ENCODE measurements around the gene UBE2B. TPM values are rescaled to one million over a fixed set of nuclear protein-coding genes. Genes with fewer than 3 reads are reported as not detected.

UBE2B gene
- polyA plus RNA-seq, 3 donors, result 30.6 to 68.6 (median 43.4) TPM

DNA sequence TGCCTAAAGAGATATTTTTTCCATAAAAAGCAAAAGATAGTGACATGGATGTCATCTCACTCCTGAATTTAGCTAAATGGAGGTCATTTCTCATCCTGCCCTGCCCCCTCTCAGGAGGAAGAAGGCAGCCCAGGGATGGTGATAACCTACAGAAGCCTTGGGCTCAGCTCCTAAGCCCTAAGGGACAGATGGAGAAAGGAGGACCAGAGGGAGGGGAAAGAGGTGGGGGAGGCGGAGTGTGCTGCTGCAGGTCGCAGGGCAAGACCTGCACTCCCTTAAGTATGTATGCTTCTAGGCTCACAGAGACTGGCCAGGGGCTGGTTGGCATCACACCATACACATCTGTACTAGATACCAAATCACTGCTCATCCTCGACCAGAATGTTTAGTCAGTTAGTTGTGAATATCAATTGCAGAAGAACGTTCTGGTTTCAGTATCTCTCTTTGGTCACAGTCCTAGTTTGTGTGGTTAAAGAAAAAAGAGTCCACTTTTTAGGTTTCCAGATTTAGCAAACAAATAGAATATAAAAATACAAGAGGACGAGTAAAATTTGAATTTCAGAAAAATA, 58.7 kb downstream of the UBE2B start:
- Histone ChIP-seq H3K9ac (ENCODE audit: insufficient read depth, low read length, poor library complexity, severe bottlenecking) (no peak overlapping the region), H3K4me1 (ENCODE audit: control insufficient read depth in 1 of 2, insufficient read depth in 2 of 2, low read length in 2 of 2) (no peaks in the 10 kb centered on the region), H4K20me1 (ENCODE audit: insufficient read depth, low read length) (no peaks in the 10 kb centered on the region), H3K4me3 (replicated peaks in 1 of 3; ENCODE audit: low read depth in 2 of 3, low read length in 3 of 3) (no peak overlapping the region), H3K27me3 (ENCODE audit: control insufficient read depth in 2 of 2, insufficient read depth in 2 of 2, low read length in 2 of 2) (no peaks in the 10 kb centered on the region), H2AFZ (ENCODE audit: insufficient read depth, low read depth, low read length, poor library complexity, severe bottlenecking) (no peak overlapping the region), H3K36me3 (replicated peaks in 1 of 2; ENCODE audit: control insufficient read depth in 1 of 2, insufficient read depth in 2 of 2, low read length in 2 of 2) (no peaks in the 10 kb centered on the region), H3K9me3 (replicated peaks in 1 of 2; ENCODE audit: control insufficient read depth in 1 of 2, insufficient read depth in 1 of 2, low read length in 2 of 2) (no peaks in the 10 kb centered on the region), H3K4me2 (replicated peaks; ENCODE audit: extremely low read depth, low read length, poor library complexity, severe bottlenecking) (no peak overlapping the region), H3K79me2 (ENCODE audit: insufficient read depth, low read length) (no peaks in the 10 kb centered on the region), H3K27ac (ENCODE audit: low read depth in 1 of 2, low read length in 2 of 2) (no peak overlapping the region)
- intact Hi-C loops (cut with micrococcal nuclease), result loop anchor here in 1 of 2 donors (10.0 kb wide), 1 partner anchor 95 kb away; the partner anchor contains the start of gene JADE2
- no peak overlapping the region for H3K27ac Mint-ChIP-seq
- TF ChIP-seq, protein P1, sequence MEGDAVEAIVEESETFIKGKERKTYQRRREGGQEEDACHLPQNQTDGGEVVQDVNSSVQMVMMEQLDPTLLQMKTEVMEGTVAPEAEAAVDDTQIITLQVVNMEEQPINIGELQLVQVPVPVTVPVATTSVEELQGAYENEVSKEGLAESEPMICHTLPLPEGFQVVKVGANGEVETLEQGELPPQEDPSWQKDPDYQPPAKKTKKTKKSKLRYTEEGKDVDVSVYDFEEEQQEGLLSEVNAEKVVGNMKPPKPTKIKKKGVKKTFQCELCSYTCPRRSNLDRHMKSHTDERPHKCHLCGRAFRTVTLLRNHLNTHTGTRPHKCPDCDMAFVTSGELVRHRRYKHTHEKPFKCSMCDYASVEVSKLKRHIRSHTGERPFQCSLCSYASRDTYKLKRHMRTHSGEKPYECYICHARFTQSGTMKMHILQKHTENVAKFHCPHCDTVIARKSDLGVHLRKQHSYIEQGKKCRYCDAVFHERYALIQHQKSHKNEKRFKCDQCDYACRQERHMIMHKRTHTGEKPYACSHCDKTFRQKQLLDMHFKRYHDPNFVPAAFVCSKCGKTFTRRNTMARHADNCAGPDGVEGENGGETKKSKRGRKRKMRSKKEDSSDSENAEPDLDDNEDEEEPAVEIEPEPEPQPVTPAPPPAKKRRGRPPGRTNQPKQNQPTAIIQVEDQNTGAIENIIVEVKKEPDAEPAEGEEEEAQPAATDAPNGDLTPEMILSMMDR (IDR thresholded peaks at IDR 0.05), result no peak
- peaks cover 3 to 7% (median 6%) of the 10 kb centered on the region in 3 donors for H3K27me3 Mint-ChIP-seq (ENCODE audit: low read depth in 3 of 3)
- peaks cover 4% of the 10 kb centered on the region for H3K4me1 Mint-ChIP-seq
- WGBS (ENCODE audit: insufficient coverage), result no CpG with 5 or more reads among the region's 5 CpGs
- H3K36me3 Mint-ChIP-seq, result no peaks in the 10 kb centered on the region
- H3K4me3 Mint-ChIP-seq, result no peak overlapping the region
- no peaks in the 10 kb centered on the region for H3K9me3 Mint-ChIP-seq
- DNase-seq, result no peak

DNA sequence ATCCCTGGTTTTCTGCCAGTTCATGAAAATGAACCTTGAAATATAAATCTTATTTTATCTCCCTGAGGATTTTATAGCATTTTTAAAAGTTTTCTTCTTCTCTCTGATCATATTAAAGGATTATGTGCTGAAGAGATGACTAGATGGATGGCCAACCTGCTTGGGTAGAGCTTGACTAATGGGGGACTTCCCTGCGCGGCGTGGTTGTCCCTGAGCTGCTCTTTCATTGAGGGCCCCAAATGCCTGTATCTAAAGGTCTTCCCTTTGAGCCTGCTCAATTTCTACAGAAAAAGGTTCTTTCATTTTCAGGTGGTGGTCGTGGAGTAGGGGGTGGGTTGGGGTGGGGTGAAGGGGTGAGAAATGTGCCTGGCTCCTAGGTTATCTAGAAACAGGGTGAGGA, 60.8 kb downstream of the UBE2B start:
- Mint-ChIP-seq H3K4me3 (no peak overlapping the region), H3K9me3 (no peaks in the 10 kb centered on the region), H3K27ac (peak overlapping the region in 2 of 7 donors; percentile 37 to 63), H3K36me3 (no peaks in the 10 kb centered on the region), H3K27me3 (ENCODE audit: low read depth in 3 of 3) (peaks cover 3 to 8% (median 7%) of the 10 kb centered on the region in 3 donors), H3K4me1 (peaks cover 19% of the 10 kb centered on the region)
- no peaks in the 10 kb centered on the region for H4K20me1 ChIP-seq (ENCODE audit: insufficient read depth, low read length)
- no peaks in the 10 kb centered on the region for H3K79me2 ChIP-seq (ENCODE audit: insufficient read depth, low read length)
- no peaks in the 10 kb centered on the region for H3K9me3 ChIP-seq (replicated peaks in 1 of 2; ENCODE audit: control insufficient read depth in 1 of 2, insufficient read depth in 1 of 2, low read length in 2 of 2)
- H3K4me2 ChIP-seq (replicated peaks; ENCODE audit: extremely low read depth, low read length, poor library complexity, severe bottlenecking), result no peak overlapping the region
- intact Hi-C loops (cut with micrococcal nuclease), result loop anchor here in 1 of 2 donors (10.0 kb wide), 1 partner anchor 93 kb away; the partner anchor contains the start of gene JADE2
- no peak overlapping the region for H3K9ac ChIP-seq (ENCODE audit: insufficient read depth, low read length, poor library complexity, severe bottlenecking)
- no peak overlapping the region for H3K4me3 ChIP-seq (replicated peaks in 1 of 3; ENCODE audit: low read depth in 2 of 3, low read length in 3 of 3)
- no peaks in the 10 kb centered on the region for H3K36me3 ChIP-seq (replicated peaks in 1 of 2; ENCODE audit: control insufficient read depth in 1 of 2, insufficient read depth in 2 of 2, low read length in 2 of 2)
- H2AFZ ChIP-seq (ENCODE audit: insufficient read depth, low read depth, low read length, poor library complexity, severe bottlenecking), result no peak overlapping the region
- no peak overlapping the region for H3K27ac ChIP-seq (ENCODE audit: low read depth in 1 of 2, low read length in 2 of 2)
- TF ChIP-seq, protein P1 (IDR thresholded peaks at IDR 0.05), result no peak
- H3K4me1 ChIP-seq (ENCODE audit: control insufficient read depth in 1 of 2, insufficient read depth in 2 of 2, low read length in 2 of 2), result peaks cover 10% of the 10 kb centered on the region in 2 donors
- H3K27me3 ChIP-seq (ENCODE audit: control insufficient read depth in 2 of 2, insufficient read depth in 2 of 2, low read length in 2 of 2), result no peaks in the 10 kb centered on the region
- DNase-seq, result no peak
- no CpG with 5 or more reads among the region's 4 CpGs for WGBS (ENCODE audit: insufficient coverage)
